Smooth muscle cell (in vitro differentiated cells): Measurements from ENCODE around the gene MCEMP1. TPM values are rescaled to one million over a fixed set of nuclear protein-coding genes. Genes with fewer than 3 reads are reported as not detected.

Experiments used
- DNase-seq: peaks from one replicate; lab custom pipeline; 2025; ENCODE audit not compliant: unreplicated experiment; lab: John Stamatoyannopoulos, UW
- H2AFZ ChIP-seq: fragments of 200-600 bp; sonication (generic); 2 replicates; pipeline ENCODE4 v1.6.0; 2016; ENCODE audit warnings: antibody characterized with exemption, low read depth, mild to moderate bottlenecking
- H3F3A ChIP-seq: fragments of 200-600 bp; sonication (generic); 2 replicates; pipeline ENCODE4 v1.6.0; 2017; ENCODE audit warnings: antibody characterized with exemption, low read depth
- H3K27ac ChIP-seq: fragments of 200-600 bp; sonication (generic); 2 replicates; pipeline ENCODE4 v1.5.1; 2016; ENCODE audit warnings: low read depth, mild to moderate bottlenecking
- H3K27me3 ChIP-seq: fragments of 200-600 bp; sonication (generic); 2 replicates; pipeline ENCODE4 v1.6.1; 2016; ENCODE audit warnings: low read depth, mild to moderate bottlenecking
- H3K36me3 ChIP-seq: fragments of 200-600 bp; sonication (generic); 2 replicates; pipeline ENCODE4 v1.5.1; 2016; ENCODE audit warnings: low read depth
- H3K4me1 ChIP-seq: fragments of 200-600 bp; sonication (generic); 2 replicates; pipeline ENCODE4 v1.5.1; 2016; ENCODE audit warnings: low read depth
- H3K4me2 ChIP-seq: fragments of 200-600 bp; sonication (generic); 2 replicates; pipeline ENCODE4 v1.6.0; 2016; ENCODE audit warnings: mild to moderate bottlenecking
- H3K4me3 ChIP-seq: fragments of 200-600 bp; sonication (generic); 2 replicates; pipeline ENCODE4 v1.5.1; 2016; ENCODE audit warnings: mild to moderate bottlenecking
- H3K79me2 ChIP-seq: fragments of 200-600 bp; sonication (generic); 2 replicates; pipeline ENCODE4 v1.6.0; 2016; ENCODE audit warnings: low read depth, mild to moderate bottlenecking
- H3K9ac ChIP-seq: fragments of 200-600 bp; sonication (generic); 2 replicates; pipeline ENCODE4 v1.6.0; 2016; ENCODE audit warnings: low read depth
- H3K9me3 ChIP-seq: fragments of 200-600 bp; sonication (generic); replicated peaks from 2 replicates; pipeline ENCODE4 v1.5.1; 2016; ENCODE audit warnings: low read depth
- H4K20me1 ChIP-seq: fragments of 200-600 bp; sonication (generic); 2 replicates; pipeline ENCODE4 v1.6.0; 2016; ENCODE audit warnings: low read depth
- CTCF ChIP-seq: fragments of 200-600 bp; sonication (generic); IDR thresholded peaks from 2 replicates; pipeline ENCODE4 v1.5.1; 2017; ENCODE audit warnings: borderline replicate concordance, mild to moderate bottlenecking, antibody characterized with exemption; ENCODE audit not compliant: insufficient read depth, poor library complexity, severe bottlenecking
- WGBS: methylation state at CpG from one replicate; pipeline ENCODE4 v1.1.7; 2016; ENCODE audit warnings: low lambda C conversion rate; 5-methylcytosine and 5-hydroxymethylcytosine counted together
- polyA plus RNA-seq: library from polyadenylated mRNA; unstranded; fragments of >200 nt; fragmentation: Nextera tagmentation; extraction: Ambion mirVana; gene quantifications from 2 replicates; pipeline ENCODE4 v1.2.1, GENCODE V29; 2016
- total RNA-seq: library from RNA; depleted of rRNA; stranded (reverse); fragments of >200 nt; gene quantifications from 2 replicates; pipeline ENCODE4 v1.2.3, GENCODE V29; 2014

The MCEMP1 gene
- total and polyA plus RNA-seq, 2 experiments from 2014 or later: not detected

GRCh38 chr19:7677669-7678311 is 900 bp downstream of the MCEMP1 start:
- H3K9ac ChIP-seq: no peak overlapping the region
- no peak overlapping the region for H3K27ac ChIP-seq
- DNase-seq: no peak
- H2AFZ ChIP-seq: no peak overlapping the region
- no peak overlapping the region for H3K4me2 ChIP-seq
- H3K27me3 ChIP-seq: peaks cover 15% of the 10 kb centered on the region
- H3K4me1 ChIP-seq: no peaks in the 10 kb centered on the region
- TF ChIP-seq CTCF: no peak
- WGBS: 59% methylated on average over 12 of the region's 12 CpGs
- no peak overlapping the region for H3K4me3 ChIP-seq
- no peaks in the 10 kb centered on the region for H3K36me3 ChIP-seq
- no peaks in the 10 kb centered on the region for H3F3A ChIP-seq
- H4K20me1 ChIP-seq: peaks cover 10% of the 10 kb centered on the region
- H3K9me3 ChIP-seq: no peaks in the 10 kb centered on the region
- H3K79me2 ChIP-seq: peaks cover 5% of the 10 kb centered on the region

DNA sequence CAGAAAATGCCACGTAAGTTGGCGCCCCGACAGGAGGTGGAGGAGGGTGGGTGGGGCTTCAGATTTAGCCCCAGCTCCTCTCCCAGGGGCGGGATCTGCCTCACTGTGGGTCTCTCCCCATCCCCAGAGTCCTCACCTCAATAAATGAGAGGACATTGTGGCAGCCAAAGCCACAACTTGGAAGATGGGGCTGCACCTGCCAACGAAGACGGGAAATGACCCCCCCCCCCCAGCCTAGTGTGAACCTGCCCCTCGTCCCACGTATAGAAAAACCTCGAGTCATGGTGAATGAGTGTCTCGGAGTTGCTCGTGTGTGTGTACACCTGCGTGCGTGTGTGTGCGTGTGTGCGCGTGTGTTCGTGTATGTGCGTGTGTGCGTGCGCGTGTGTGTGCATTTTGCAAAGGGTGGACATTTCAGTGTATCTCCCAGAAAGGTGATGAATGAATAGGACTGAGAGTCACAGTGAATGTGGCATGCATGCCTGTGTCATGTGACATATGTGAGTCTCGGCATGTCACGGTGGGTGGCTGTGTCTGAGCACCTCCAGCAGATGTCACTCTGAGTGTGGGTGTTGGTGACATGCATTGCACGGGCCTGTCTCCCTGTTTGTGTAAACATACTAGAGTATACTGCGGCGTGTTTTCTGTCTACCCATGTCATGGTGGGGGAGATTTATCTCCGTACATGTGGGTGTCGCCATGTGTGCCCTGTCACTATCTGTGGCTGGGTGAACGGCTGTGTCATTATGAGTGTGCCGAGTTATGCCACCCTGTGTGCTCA is 2.3 kb downstream of the MCEMP1 start:
- no peak overlapping the region for H3K9ac ChIP-seq
- H3K27ac ChIP-seq: no peak overlapping the region
- H3K9me3 ChIP-seq: no peaks in the 10 kb centered on the region
- H3K27me3 ChIP-seq: peaks cover 12% of the 10 kb centered on the region
- H3K79me2 ChIP-seq: peaks cover 5% of the 10 kb centered on the region
- H3K4me3 ChIP-seq: no peak overlapping the region
- no peaks in the 10 kb centered on the region for H3K4me1 ChIP-seq
- no peaks in the 10 kb centered on the region for H3F3A ChIP-seq
- no peak for DNase-seq
- 74% methylated on average over 30 of the region's 30 CpGs for WGBS
- H2AFZ ChIP-seq: no peak overlapping the region
- H3K36me3 ChIP-seq: no peaks in the 10 kb centered on the region
- TF ChIP-seq CTCF: no peak
- H4K20me1 ChIP-seq: peaks cover 18% of the 10 kb centered on the region
- no peak overlapping the region for H3K4me2 ChIP-seq

- Histone ChIP-seq H3K4me3 (peak overlapping the region; percentile 100), H3K9ac (no peak overlapping the region), H2AFZ (peak overlapping the region; percentile 10), H3K4me2 (peak overlapping the region; percentile 97), H3K36me3 (no peaks in the 10 kb centered on the region), H3K27me3 (peaks cover 12% of the 10 kb centered on the region), H3K9me3 (no peaks in the 10 kb centered on the region), H3K27ac (no peak overlapping the region), H4K20me1 (peaks cover 26% of the 10 kb centered on the region), H3K4me1 (no peaks in the 10 kb centered on the region), H3F3A (no peaks in the 10 kb centered on the region), H3K79me2 (peaks cover 5% of the 10 kb centered on the region)
- DNase-seq: no peak
- WGBS: 64% methylated on average over 22 of the region's 22 CpGs
- no peak for TF ChIP-seq CTCF
These were observed 3.1 kb downstream of the MCEMP1 start for GRCh38 chr19:7679771-7680605.
